Fibroblast of lung (primary cell): ENCODE measurements around the gene PDE1A.

Experiments used
- EZH2 ChIP-seq: IDR thresholded peaks from 2 replicates; pipeline ENCODE4 v1.5.1; 2012; ENCODE audit warnings: low read length, control low read depth, mild to moderate bottlenecking; ENCODE audit errors: missing control alignments
- TF ChIP-seq, protein P1 (sequence below), 2 donors: IDR thresholded peaks in 1 of 2; conservative IDR thresholded peaks in 1 of 2; 1 replicate in 1 of 2; 2 replicates in 1 of 2; pipeline ENCODE4 v1.5.1; 2011 to 2012; ENCODE audit warnings: low read length in 2 of 2, control low read depth in 1 of 2, inconsistent platforms in 1 of 2, low read depth in 1 of 2, mild to moderate bottlenecking in 1 of 2

DNA sequence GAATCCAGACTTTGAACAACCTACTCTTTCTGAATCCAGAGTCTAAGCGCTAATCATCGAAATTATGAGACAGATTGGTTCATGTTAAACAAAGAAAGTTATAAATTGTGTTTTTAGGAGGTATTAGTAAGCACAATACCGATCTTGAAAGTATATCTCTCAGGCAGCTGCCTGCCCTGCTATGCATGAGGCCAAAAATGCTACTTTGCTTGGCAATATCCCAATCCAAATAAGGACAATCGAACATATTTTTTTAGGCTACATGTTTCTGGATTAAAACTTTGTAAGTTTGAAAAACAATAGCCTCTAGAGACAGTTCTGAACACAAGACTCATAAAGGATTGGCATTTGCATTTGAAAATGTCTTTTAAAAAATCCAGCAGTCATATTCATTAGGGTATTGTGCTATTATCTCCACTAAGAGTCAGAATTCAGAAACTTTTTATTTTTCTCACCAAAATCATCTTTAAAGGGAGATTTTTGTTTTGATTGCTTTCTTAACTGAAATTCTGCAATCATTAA is 167.1 kb downstream of the PDE1A start:
- TF ChIP-seq, protein P1, sequence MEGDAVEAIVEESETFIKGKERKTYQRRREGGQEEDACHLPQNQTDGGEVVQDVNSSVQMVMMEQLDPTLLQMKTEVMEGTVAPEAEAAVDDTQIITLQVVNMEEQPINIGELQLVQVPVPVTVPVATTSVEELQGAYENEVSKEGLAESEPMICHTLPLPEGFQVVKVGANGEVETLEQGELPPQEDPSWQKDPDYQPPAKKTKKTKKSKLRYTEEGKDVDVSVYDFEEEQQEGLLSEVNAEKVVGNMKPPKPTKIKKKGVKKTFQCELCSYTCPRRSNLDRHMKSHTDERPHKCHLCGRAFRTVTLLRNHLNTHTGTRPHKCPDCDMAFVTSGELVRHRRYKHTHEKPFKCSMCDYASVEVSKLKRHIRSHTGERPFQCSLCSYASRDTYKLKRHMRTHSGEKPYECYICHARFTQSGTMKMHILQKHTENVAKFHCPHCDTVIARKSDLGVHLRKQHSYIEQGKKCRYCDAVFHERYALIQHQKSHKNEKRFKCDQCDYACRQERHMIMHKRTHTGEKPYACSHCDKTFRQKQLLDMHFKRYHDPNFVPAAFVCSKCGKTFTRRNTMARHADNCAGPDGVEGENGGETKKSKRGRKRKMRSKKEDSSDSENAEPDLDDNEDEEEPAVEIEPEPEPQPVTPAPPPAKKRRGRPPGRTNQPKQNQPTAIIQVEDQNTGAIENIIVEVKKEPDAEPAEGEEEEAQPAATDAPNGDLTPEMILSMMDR (conservative IDR thresholded peaks at IDR 0.05 in 1 of 2, IDR thresholded peaks at IDR 0.05 in 1 of 2; ENCODE audit: low read depth in 1 of 2, low read length in 2 of 2), result no peak
- no peak for TF ChIP-seq EZH2
